IMR-90 (cell line): ENCODE measurements around the gene APAF1.

Source experiments
- BHLHE40 ChIP-seq: fragments of 150-350 bp; IDR thresholded peaks from 2 replicates; pipeline ENCODE4 v1.6.1; 2016; ENCODE audit warnings: mild to moderate bottlenecking, low read depth, low read length
- CTCF ChIP-seq: conservative IDR thresholded peaks from 2 replicates; pipeline ENCODE4 v1.5.1; 2012; ENCODE audit warnings: mild to moderate bottlenecking, low read depth, low read length, improper control_type of control experiment
- MAFK ChIP-seq: IDR thresholded peaks from 2 replicates; pipeline ENCODE4 v1.6.1; 2012; ENCODE audit warnings: low read depth, low read length, improper control_type of control experiment
- NFE2L2 ChIP-seq: fragments of 150-350 bp; IDR thresholded peaks from 2 replicates; pipeline ENCODE4 v1.6.1; 2016; ENCODE audit warnings: low read depth, mild to moderate bottlenecking, low read length
- POLR2A ChIP-seq: IDR thresholded peaks from 2 replicates; pipeline ENCODE4 v1.6.1; 2012; ENCODE audit warnings: mild to moderate bottlenecking, low read depth, low read length
- RAD21 ChIP-seq: IDR thresholded peaks from 2 replicates; pipeline ENCODE4 v1.6.1; 2012; ENCODE audit warnings: low read length, improper control_type of control experiment
- RCOR1 ChIP-seq: IDR thresholded peaks from 2 replicates; pipeline ENCODE4 v1.6.1; 2012; ENCODE audit warnings: mild to moderate bottlenecking, low read length, improper control_type of control experiment; ENCODE audit not compliant: insufficient replicate concordance
- USF2 ChIP-seq: fragments of 150-350 bp; IDR thresholded peaks from 2 replicates; pipeline ENCODE4 v1.6.1; 2017; ENCODE audit warnings: mild to moderate bottlenecking, antibody characterized with exemption, low read length, low read depth

- TF ChIP-seq CTCF (no peak), BHLHE40 (no peak), RCOR1 (no peak), USF2 (no peak), POLR2A (no peak), MAFK (no peak), RAD21 (no peak), NFE2L2 (no peak)
These were observed 29.8 kb downstream of the APAF1 start for GRCh38 chr12:98674841-98675240.
